Activated CD4-positive, alpha-beta T cell treated with anti-CD3 and anti-CD28 coated beads, Interleukin-2, amount 50 U/mL, for 4 hours (primary cell): ENCODE results near the gene RGS6.

Source experiments
- DNase-seq, 2 experiments: peaks; one replicate each; pipeline ENCODE4 v3.0.0-alpha.2; 2020

RGS6 gene

GRCh38 chr14:72416081-72416849, 484.0 kb downstream of the RGS6 start:
- no peak for DNase-seq

- no peak for DNase-seq
Observed at GRCh38 chr14:72416892-72417291, 484.7 kb downstream of the RGS6 start.

- DNase-seq = no peak
Observed at GRCh38 chr14:72418806-72419205, 486.6 kb downstream of the RGS6 start.

- DNase-seq = no peak
Observed at GRCh38 chr14:72419226-72419775, 487.1 kb downstream of the RGS6 start.

DNA sequence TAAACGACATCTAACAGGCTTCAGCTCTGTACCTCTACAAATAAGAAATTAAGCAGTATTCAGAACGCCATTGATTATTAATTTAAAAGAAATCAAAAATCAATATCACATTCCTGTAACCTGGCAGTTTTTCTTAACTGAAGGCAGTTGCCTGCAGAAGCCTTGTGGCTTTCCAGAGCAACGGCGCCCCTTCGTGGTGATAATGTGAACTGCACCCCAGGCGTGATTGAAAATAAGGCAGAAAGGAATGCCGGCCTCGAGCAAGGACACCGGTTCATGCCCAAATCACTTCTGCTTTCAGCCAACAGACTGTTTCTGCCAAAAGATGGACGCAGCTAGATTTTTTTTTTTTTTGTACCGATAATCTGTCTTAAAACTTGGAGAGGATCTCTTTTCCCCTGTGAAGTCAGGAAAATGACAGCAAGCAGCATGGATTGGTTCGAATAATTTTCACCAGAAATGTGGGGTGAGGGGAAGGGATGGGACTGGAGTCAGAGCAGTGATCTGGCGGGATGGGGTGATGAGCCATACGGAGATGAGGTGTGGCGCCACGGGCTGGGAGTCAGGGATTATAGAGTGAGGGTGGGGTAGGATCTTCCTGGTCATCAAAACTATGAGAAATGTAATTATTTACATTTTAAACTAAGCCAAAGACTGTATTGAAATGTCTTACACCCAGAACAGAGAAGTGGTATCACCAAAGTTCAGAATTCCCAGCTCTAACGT, 488.7 kb downstream of the RGS6 start:
- peak; percentile 51 to 59 for DNase-seq

DNA sequence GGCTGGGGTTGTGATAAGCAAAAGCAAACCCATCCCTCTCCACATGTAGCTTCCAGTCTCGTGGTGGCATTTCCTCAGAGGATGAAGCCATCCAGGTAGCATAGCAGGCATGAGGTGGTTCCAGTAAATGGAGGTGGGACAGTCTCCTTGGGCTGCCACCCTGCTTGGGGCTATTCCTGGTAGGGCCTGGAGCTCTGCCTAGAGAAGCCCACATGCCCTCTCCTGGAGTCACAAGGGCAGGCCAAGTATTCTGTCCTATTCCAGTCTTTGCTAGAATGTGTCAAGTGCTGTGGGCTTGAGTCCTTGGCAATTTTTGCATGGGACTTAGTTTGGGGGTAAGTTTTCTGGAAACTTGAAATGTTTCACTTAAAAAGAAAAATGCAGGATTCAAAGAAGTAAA, 491.7 kb downstream of the RGS6 start:
- no peak for DNase-seq

GRCh38 chr14:72430457-72430856, 498.2 kb downstream of the RGS6 start:
- DNase-seq = no peak

DNA sequence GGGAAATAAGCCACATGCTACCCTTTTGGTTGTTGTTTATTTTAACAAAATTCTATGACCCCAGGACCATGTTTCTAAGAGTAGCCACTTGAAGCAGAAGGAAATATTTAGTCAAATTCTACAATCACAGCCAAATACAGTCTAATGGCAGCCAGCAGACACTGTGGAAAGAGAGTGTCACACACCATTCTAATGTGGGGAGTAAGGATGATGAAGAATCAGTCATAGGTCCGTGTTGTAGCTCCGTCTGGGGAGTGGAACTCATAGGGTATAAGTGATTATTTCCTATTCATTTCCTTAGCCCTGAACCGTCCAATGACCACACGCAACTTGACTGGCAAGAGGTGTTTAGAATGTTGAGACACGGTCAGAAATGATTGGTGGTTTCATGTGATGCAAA, 500.5 kb downstream of the RGS6 start:
- no peak for DNase-seq

GRCh38 chr14:72433511-72433910, 501.3 kb downstream of the RGS6 start:
- no peak for DNase-seq

GRCh38 chr14:72434856-72435255, 502.6 kb downstream of the RGS6 start:
- no peak for DNase-seq

GRCh38 chr14:72439707-72440106, 507.5 kb downstream of the RGS6 start:
- DNase-seq = no peak

- no peak for DNase-seq
Observed at GRCh38 chr14:72443256-72443655, 511.0 kb downstream of the RGS6 start.

DNA sequence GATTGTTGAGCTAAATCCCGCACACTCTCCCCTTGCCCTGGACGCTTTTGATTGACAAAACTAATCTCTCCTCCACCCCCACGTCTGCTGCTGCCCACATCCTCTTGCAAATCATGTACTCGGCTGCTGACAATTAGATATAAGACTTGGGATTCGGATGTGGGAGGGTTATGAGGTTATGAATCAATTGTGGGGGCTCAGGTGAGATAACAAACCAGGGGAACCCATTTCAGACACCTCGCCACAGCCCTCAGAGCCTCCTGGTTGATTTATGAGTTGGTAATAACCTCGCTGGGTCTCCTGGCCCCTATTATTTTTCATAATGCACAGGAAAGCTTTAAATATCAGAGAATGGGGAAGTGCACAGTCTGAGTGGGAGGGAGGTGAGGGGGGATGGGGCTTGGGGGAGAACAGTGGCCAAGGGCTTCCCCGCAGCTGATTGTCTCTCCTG, 511.8 kb downstream of the RGS6 start:
- DNase-seq = peak; percentile 26 to 35

- DNase-seq = no peak
Observed at GRCh38 chr14:72444701-72445100, 512.5 kb downstream of the RGS6 start.

DNA sequence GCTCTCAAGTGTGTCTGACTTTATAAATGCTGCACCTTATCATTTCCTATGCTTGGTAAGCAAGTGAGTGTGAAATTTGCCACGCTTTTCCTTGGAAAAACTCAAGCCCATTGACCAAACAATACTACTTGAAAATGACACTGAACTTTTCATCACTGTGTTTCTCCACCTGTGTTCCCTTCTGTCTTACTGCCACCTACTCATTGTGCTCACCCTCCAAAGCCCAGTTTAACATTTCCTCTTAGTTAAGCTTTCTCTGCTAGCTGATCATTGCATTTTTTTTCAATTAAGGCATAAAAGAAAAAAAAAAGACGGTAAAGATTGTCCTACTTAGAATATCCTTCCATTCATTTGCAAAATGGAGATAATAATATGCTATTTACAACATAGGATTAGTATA, 516.0 kb downstream of the RGS6 start:
- no peak for DNase-seq

- no peak for DNase-seq
Observed at GRCh38 chr14:72450473-72451044, 518.3 kb downstream of the RGS6 start.

DNA sequence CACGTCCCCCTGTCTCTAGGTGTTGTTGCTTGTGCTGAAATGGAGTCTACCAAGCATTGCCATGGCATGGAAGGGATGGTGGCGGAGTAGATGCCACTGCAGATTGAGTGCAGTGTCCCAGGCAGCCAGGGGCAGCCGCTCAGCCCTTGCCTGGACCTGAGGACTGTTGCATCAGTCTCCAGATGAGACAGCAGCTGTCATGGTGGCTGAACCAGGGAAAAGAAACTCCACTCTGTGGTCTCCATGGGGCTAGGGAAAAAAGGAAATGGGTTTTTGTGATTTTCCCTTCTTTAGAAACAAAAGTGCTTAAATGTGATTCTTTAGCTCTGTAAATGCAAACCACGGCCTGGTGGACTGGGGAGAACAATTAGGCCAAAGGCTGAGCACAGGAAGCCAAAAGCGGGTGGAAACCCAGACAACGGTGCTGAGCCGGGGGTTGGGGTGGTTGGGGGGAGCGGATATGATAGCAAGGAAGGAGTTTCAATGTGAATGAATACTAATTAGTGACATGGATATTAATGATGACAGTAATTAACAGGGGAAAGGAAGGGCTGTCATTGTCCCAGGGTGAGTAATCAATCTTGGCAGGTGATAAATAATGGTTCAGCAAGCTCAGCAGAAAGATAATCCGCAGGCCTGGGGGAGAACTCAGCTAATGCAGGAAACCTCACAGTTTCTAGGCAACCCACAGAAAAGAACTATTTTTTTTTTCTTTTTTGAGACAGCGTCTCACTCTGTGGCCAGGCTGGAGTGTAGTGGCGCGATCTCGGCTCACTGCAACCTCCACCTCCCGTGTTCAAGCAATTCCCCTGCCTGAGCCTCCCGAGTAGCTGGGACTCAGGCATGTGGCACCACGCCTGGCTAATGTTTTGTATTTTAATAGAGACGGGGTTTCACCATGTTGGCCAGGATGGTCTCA, 519.1 kb downstream of the RGS6 start:
- peak; percentile 20 to 37 for DNase-seq

- no peak for DNase-seq
Observed at GRCh38 chr14:72452774-72453173, 520.5 kb downstream of the RGS6 start.

DNA sequence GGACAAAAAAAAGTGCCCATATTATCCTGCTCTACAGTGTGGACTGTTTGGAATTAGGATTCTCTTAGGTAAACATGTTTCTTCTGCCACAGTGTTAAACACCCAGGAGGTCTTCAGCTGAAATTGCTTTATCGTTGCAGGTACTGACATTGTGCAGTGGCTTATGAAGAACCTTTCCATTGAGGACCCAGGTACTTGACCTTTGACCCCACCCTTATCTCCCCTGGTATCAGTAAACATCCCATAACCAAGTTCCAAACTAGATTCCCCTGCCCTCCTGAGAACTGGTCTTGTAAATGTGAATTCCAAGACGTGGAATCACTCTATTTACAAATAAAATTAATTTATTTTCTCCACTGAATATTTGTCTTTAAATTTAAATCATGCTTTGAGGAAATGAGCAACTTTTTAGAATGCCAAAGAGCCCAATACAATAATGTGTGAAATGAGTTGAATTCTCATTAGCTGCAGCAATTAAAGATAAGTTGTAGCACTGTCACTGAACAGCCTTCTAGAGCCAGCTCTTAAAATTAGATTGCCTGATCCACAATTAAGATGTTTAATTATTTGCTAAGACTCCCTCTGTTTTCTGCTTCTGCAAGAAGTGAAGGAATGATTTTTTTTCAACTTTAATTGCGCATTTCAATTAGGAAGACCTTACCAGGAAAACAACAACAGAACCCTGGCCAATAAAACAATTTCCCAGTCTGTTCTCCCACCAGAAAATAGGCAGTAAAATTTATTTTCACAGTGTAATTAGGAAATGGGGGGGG, 522.3 kb downstream of the RGS6 start:
- no peak for DNase-seq

- no peak for DNase-seq
Observed at GRCh38 chr14:72457641-72458040, 525.4 kb downstream of the RGS6 start.

GRCh38 chr14:72462056-72462455, 529.8 kb downstream of the RGS6 start:
- DNase-seq = no peak
